Uterus (tissue), 4 donors: ENCODE measurements around the gene GSAP. TPM values are rescaled to one million over a fixed set of nuclear protein-coding genes. Genes with fewer than 3 reads are reported as not detected.

Source experiments
- DNase-seq, 2 donors: peaks; one replicate each; pipeline ENCODE4 v3.0.0-alpha.2; 2019 to 2020
- H3K27ac ChIP-seq, 2 donors: fragments of 200-600 bp; sonication (generic); 1 replicate in 1 of 2; 2 replicates in 1 of 2; pipeline ENCODE4 v1.5.1; 2016 to 2018
- H3K27me3 ChIP-seq, 2 donors: fragments of 200-600 bp; sonication (generic); one replicate each; pipeline ENCODE4 v1.5.1; 2018 to 2019; ENCODE audit warnings: control low read depth in 1 of 2
- H3K36me3 ChIP-seq, 2 donors: fragments of 200-600 bp; sonication (generic); one replicate each; pipeline ENCODE4 v1.5.1; 2019; ENCODE audit warnings: control low read depth in 1 of 2
- H3K4me1 ChIP-seq, 2 donors: fragments of 200-600 bp; sonication (generic); one replicate each; pipeline ENCODE4 v1.5.1; 2018 to 2019; ENCODE audit warnings: control low read depth in 1 of 2
- H3K4me3 ChIP-seq, 2 donors: fragments of 200-600 bp; sonication (generic); 1 replicate in 1 of 2; 2 replicates in 1 of 2; pipeline ENCODE4 v1.5.1; 2018 to 2019; ENCODE audit warnings: mild to moderate bottlenecking in 1 of 2
- H3K9me3 ChIP-seq, 2 donors: fragments of 200-600 bp; sonication (generic); one replicate each; pipeline ENCODE4 v1.5.1; 2019; ENCODE audit warnings: control low read depth in 1 of 2
- POLR2A ChIP-seq, 2 donors: fragments of 450-650 bp; IDR thresholded peaks; one replicate each; pipeline ENCODE4 v1.6.1; 2016; ENCODE audit warnings: antibody characterized with exemption in 2 of 2, mild to moderate bottlenecking in 1 of 2, moderate library complexity in 1 of 2
- intact Hi-C: fragments of 100-400 bp; cut with DNase I; formaldehyde crosslinking; loops from one replicate; pipeline ENCODE4 v1.15.1; 2023; ENCODE audit warnings: low total_unique reads
- total RNA-seq, 4 donors: library from RNA; depleted of rRNA in 3 of 4; stranded (reverse); fragments of >200 nt in 3 of 4; gene quantifications; one replicate each; pipeline versions ENCODE4 v1.1.0 to v1.2.4, GENCODE V29; 2014 to 2023
- TF ChIP-seq, protein P1 (sequence below), 4 experiments: fragments of 200-600 bp in 2 of 4; fragments of 450-650 bp in 2 of 4; sonication (generic) in 2 of 4; IDR thresholded peaks; one replicate each; pipeline ENCODE4 v1.5.1; 2016 to 2019; ENCODE audit warnings: antibody characterized with exemption in 4 of 4, mild to moderate bottlenecking in 2 of 4, moderate library complexity in 1 of 4
- donor health status: DM: yes; HTN: yes; CAD: no.

Gene GSAP
- total RNA-seq, 4 donors from 2014 or later: 3.6 to 24.1 (median 13.1) TPM

DNA sequence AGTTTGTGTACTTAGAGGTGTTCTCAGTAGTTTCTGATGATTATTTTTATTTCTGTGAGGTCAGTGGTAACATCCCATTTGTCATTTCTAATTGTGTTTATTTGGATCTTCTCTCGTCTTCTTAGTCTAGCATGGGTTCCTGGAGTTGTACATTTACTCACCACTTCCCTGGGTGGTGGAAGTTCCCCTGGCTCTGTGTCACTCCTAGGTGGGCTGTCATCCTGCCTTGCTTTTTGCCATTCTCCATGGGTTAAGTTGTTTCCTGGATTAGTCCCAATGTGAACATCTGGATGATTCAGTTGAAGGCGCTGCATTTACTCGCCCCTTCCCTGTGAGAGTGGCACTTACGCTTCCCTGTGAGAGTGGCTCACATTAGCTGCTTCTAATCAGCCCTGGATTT lies 48.2 kb downstream of the GSAP start:
- Histone ChIP-seq H3K4me3 (no peak overlapping the region), H3K4me1 (no peaks in the 10 kb centered on the region), H3K27ac (no peak overlapping the region), H3K27me3 (no peaks in the 10 kb centered on the region), H3K9me3 (no peaks in the 10 kb centered on the region), H3K36me3 (no peaks in the 10 kb centered on the region)
- TF ChIP-seq POLR2A (IDR thresholded peaks at IDR 0.05): no peak
- TF ChIP-seq, protein P1, sequence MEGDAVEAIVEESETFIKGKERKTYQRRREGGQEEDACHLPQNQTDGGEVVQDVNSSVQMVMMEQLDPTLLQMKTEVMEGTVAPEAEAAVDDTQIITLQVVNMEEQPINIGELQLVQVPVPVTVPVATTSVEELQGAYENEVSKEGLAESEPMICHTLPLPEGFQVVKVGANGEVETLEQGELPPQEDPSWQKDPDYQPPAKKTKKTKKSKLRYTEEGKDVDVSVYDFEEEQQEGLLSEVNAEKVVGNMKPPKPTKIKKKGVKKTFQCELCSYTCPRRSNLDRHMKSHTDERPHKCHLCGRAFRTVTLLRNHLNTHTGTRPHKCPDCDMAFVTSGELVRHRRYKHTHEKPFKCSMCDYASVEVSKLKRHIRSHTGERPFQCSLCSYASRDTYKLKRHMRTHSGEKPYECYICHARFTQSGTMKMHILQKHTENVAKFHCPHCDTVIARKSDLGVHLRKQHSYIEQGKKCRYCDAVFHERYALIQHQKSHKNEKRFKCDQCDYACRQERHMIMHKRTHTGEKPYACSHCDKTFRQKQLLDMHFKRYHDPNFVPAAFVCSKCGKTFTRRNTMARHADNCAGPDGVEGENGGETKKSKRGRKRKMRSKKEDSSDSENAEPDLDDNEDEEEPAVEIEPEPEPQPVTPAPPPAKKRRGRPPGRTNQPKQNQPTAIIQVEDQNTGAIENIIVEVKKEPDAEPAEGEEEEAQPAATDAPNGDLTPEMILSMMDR (IDR thresholded peaks at IDR 0.05): no peak
- DNase-seq: no peak
- intact Hi-C loops: no loop called here

DNA sequence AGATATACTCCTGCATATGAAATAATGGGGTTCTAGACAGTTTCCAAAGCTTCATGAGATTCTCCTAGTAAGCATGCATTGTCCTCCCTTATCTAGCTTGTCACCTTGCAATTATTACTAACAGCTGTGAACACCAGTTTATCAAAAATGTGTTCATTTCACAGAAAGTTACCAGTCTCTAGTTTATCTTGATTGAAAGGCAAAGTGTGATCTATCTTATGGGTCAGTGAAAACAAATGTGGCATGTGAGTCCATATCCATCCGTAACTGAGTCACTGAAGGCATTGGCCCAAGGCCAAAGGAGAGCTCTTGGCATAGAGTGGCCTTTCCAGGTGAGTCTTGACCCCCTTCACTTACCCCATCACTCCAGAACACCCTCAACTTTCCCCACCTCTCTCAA lies 53.2 kb downstream of the GSAP start:
- Histone ChIP-seq H3K4me3 (no peak overlapping the region), H3K36me3 (no peaks in the 10 kb centered on the region), H3K27me3 (no peaks in the 10 kb centered on the region), H3K9me3 (no peaks in the 10 kb centered on the region), H3K27ac (no peak overlapping the region), H3K4me1 (no peaks in the 10 kb centered on the region)
- TF ChIP-seq POLR2A (IDR thresholded peaks at IDR 0.05): no peak
- TF ChIP-seq, protein P1 (IDR thresholded peaks at IDR 0.05): no peak
- no peak for DNase-seq
- intact Hi-C loops: no loop called here

DNA sequence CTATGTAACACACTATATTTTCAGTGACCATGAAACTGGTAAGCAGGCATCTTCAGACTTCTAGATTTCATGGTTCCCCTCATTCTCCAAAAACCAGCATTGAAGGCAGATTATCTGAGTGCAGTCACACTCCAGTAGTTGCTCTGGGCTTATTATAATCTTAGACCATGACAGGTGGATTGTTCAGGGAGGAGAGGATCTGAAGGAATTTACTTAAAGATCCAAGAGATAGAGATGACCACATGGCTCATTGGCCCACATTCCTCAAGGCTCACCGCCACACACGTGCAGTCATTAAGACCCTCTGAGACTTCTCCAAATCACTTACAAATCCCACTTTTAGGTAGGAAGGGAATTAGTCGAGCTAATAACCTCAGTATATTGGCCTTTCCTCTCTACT lies 55.2 kb downstream of the GSAP start:
- no peak for DNase-seq
- Histone ChIP-seq H3K9me3 (no peaks in the 10 kb centered on the region), H3K27ac (no peak overlapping the region), H3K27me3 (no peaks in the 10 kb centered on the region), H3K36me3 (no peaks in the 10 kb centered on the region), H3K4me3 (no peak overlapping the region), H3K4me1 (no peaks in the 10 kb centered on the region)
- TF ChIP-seq POLR2A (IDR thresholded peaks at IDR 0.05): no peak
- TF ChIP-seq, protein P1 (IDR thresholded peaks at IDR 0.05): no peak
- intact Hi-C loops: no loop called here

DNA sequence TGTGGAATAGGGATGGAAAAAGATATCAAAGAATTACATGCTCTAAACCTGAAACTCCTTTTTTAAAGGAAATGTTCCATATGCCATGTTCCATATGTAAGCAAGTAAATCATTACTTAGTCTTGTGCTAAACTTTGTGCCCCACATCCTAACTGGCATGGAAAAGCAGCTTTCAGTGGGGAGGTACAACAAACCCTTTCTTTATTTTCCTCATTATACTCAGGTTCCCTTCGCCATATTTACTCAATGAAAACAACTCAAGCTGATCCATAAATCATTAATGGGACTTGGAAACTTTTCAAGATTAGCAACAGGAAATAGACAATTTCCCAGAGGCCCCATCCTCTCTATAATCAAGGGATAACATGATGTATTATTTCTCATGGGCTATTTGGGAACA lies 56.0 kb downstream of the GSAP start:
- Histone ChIP-seq H3K36me3 (no peaks in the 10 kb centered on the region), H3K4me1 (no peaks in the 10 kb centered on the region), H3K4me3 (no peak overlapping the region), H3K27ac (no peak overlapping the region), H3K27me3 (no peaks in the 10 kb centered on the region), H3K9me3 (no peaks in the 10 kb centered on the region)
- TF ChIP-seq, protein P1 (IDR thresholded peaks at IDR 0.05): no peak
- no peak for TF ChIP-seq POLR2A (IDR thresholded peaks at IDR 0.05)
- intact Hi-C loops: no loop called here
- DNase-seq: no peak

DNA sequence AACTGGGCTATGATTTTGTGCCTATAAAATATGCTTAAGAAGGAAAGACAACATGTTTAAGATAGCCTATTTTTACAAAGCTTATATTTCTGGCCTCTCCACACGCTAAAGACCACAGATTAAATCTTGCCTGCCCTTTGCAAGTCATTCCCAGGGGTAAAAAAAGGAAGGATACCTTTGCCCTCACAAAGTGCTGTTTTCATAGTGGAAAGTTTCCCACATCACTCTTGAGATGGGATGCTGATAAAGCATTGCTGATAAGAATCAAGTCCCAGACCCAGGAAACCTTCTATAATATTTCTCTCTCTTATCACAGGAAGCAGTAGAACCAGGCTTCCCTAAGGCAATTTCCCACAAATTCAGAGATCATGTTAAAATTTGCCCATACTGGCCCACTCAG lies 56.5 kb downstream of the GSAP start:
- intact Hi-C loops: no loop called here
- Histone ChIP-seq H3K4me1 (no peaks in the 10 kb centered on the region), H3K4me3 (no peak overlapping the region), H3K36me3 (no peaks in the 10 kb centered on the region), H3K27ac (no peak overlapping the region), H3K9me3 (no peaks in the 10 kb centered on the region), H3K27me3 (no peaks in the 10 kb centered on the region)
- DNase-seq: no peak
- TF ChIP-seq POLR2A (IDR thresholded peaks at IDR 0.05): no peak
- TF ChIP-seq, protein P1 (IDR thresholded peaks at IDR 0.05): no peak
